Measurements from ENCODE around the gene MAP3K9.
A peak's percentile ranks its signal among the peaks of the same experiment; 100 is the strongest.
"Not testable (repeated sequence)": the region's sequence is repeated elsewhere in the genome, so short reads cannot be mapped to it uniquely, and the experiment has no call there.

MAP3K9 gene

DNA sequence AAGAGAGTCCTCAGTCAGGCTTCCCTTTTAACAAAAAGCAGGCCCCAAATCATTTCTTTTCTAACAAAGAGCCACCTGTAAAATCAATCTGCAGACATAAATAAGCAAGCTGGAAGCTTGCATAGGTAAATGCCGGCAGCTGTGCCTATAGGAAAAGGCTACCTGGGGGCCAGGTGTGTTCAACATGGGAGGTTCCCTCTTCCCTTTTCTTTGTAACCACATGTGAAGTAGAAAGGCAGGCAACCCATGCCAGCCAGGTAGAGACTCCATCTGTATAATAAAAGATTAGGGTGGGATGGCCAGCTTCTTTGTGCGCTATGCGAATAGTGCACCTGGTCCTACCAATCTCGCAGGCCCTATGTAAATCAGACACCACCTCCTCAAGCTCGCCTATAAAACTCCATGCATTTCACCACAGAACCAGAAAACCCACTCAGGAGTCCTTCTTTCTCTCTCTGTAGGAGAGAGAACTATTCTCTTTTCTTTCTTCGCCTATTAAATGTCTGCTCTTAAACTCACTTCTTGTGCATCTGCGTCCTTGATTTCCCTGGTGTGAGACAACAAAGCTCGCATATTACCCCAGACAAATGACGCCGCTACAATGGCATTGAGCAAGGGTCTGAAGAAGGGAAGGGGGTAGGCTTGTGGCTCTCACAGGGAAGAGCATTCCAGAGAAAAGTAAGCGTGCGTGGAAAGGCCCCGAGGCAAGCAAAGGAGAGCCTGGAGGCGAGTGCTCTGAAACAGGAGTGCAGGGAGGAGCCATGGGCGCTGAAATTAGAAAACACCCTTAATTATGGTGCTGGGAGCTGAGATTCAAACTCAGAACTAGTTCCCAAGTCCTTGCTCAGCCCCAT, 100.4 kb downstream of the MAP3K9 start:
- H3K4me3 ChIP-seq (ENCODE audit: low read depth, low read length) = no peak overlapping the region
- TF ChIP-seq, protein P1, sequence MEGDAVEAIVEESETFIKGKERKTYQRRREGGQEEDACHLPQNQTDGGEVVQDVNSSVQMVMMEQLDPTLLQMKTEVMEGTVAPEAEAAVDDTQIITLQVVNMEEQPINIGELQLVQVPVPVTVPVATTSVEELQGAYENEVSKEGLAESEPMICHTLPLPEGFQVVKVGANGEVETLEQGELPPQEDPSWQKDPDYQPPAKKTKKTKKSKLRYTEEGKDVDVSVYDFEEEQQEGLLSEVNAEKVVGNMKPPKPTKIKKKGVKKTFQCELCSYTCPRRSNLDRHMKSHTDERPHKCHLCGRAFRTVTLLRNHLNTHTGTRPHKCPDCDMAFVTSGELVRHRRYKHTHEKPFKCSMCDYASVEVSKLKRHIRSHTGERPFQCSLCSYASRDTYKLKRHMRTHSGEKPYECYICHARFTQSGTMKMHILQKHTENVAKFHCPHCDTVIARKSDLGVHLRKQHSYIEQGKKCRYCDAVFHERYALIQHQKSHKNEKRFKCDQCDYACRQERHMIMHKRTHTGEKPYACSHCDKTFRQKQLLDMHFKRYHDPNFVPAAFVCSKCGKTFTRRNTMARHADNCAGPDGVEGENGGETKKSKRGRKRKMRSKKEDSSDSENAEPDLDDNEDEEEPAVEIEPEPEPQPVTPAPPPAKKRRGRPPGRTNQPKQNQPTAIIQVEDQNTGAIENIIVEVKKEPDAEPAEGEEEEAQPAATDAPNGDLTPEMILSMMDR (IDR thresholded peaks at IDR 0.05; ENCODE audit: low read depth, low read length, missing control alignments) = no peak
- in situ Hi-C loops (cut with HindIII; ENCODE audit: low sequenced_read_pairs) = no loop called here
- DNase-seq (ENCODE audit: low read depth) = no peak

DNA sequence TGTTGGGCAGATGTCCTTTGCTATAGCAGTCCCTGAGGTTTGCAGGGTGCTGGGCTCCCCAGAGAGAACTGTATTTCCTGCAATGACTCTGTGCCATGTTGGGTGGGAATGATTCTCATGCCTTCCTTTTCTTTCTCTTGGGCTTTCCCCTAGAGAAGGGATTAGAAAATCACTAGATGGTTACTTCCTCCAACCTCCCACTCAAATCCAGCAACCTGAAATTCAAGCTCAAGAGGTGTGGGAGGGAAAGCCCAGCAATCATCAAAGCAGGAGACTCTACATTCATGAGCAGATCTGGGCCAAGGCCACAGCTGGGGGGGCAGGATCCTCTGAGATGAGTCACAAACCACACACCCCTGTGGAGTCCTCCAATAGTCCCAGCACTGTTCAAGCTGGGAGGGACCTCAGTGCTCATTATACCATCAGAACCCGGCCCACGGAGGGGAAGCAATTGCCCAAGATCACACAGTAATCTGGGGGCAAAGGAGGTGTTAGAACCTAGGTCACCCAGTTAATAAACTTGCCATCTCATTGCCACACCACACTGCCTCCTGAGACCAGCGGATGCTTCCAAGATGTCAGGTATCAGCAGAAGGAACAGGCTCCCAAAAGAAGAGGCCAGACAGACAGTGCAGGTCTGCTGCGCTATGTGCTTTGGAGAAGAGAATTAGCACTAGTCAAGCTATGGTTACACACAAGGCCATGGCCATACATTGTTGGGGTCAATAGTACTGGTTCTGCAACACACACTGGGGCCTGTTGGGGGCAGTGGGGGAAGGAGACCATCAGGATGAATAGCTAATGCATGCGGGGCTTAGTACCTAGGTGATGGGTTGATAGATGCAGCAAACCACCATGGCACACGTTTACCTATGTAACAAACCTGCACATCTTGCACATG, 101.9 kb downstream of the MAP3K9 start:
- DNase-seq (ENCODE audit: low read depth) = peak; percentile 85
- in situ Hi-C loops (cut with HindIII; ENCODE audit: low sequenced_read_pairs) = no loop called here
- TF ChIP-seq, protein P1 (IDR thresholded peaks at IDR 0.05; ENCODE audit: low read depth, low read length, missing control alignments) = no peak
- H3K4me3 ChIP-seq (ENCODE audit: low read depth, low read length) = no peak overlapping the region

DNA sequence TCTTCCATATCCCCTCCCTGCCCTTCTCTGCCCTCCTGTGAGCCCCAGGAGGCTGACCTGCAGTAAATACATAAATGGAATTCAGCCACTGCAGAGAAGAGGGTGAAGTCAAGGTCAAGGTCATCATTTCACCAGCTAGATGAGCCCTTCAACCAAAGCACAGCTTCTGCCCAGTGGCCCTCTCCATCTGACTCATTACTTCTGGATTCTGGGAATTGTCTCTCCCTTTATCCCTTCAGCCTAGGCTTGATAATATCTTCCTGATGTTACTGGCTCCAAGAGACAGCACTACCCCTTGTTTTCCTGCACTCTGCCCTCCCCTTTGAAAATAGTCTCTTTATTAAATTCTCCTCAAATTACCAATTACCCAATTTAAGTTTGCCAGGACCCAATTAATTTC, 103.1 kb downstream of the MAP3K9 start:
- DNase-seq (ENCODE audit: low read depth) = no peak
- in situ Hi-C loops (cut with HindIII; ENCODE audit: low sequenced_read_pairs) = no loop called here
- H3K4me3 ChIP-seq (ENCODE audit: low read depth, low read length) = no peak overlapping the region
- TF ChIP-seq, protein P1 (IDR thresholded peaks at IDR 0.05; ENCODE audit: low read depth, low read length, missing control alignments) = no peak

DNA sequence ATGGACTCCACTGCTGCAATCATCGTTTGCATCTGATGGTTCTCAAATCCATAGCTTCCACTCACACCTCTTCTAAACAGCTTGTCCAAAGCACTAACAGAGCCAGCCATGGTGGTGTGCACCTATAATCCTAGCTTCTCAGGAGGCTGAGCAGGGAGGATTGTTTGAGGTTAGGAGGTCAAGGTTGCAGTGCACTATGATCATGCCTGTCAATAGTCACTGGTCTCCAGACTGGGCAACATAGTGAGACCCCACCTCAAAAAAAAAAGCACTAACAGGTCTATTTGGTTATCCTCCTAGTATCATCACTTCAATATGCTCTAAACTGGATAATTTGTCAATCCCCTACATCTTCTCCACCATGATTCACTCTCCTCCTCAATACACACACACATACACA, 104.4 kb downstream of the MAP3K9 start:
- DNase-seq (ENCODE audit: low read depth) = no peak
- in situ Hi-C loops (cut with HindIII; ENCODE audit: low sequenced_read_pairs) = no loop called here
- no peak overlapping the region for H3K4me3 ChIP-seq (ENCODE audit: low read depth, low read length)
- TF ChIP-seq, protein P1 (IDR thresholded peaks at IDR 0.05; ENCODE audit: low read depth, low read length, missing control alignments) = no peak

DNA sequence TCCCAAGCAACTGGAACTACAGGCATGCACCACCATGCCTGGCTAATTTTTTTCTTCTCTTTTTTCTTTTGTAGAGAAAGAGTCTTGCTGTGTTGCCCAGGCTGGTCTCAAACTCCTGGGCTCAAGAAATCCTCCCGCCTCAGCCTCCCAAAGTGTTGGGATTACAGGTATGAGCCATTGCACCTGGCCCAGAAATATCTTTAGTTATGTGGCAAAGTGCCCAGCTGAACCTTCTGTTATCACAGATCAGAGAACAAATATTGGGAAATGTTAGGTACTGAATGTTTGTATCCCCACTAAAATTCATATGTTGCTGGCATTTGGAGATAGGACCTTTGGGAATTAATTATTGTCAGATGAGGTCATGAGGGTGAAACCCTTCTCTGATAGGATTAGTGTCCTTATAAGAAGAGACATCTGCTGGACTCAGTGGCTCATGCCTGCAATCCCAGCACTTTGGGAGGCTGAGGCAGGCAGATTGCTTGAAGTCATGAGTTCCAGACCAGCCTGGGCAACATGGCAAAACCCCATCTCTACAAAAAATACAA, 105.6 kb downstream of the MAP3K9 start:
- H3K4me3 ChIP-seq (ENCODE audit: low read depth, low read length); in situ Hi-C loops (cut with HindIII; ENCODE audit: low sequenced_read_pairs); DNase-seq (ENCODE audit: low read depth): not testable (repeated sequence)

DNA sequence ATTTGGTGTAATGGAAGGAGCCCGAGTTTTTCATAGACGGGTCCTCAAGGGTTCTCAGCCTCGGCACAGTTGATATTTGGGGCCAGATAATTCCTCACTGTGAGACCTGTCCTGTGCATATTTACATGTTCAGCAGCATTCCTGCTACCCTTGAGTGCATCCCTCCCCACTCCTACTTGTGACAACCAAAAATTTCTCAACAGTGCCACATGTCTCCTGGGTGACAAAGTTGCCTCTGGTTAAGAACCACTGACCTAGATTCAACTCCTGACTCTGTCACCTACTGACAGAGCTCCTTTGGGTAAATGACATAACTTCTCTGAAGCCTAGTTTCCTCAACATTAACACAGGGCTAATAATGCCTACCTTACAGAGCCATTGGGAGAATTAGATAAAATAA, 107.2 kb downstream of the MAP3K9 start:
- DNase-seq (ENCODE audit: low read depth) = no peak
- TF ChIP-seq, protein P1 (IDR thresholded peaks at IDR 0.05; ENCODE audit: low read depth, low read length, missing control alignments) = no peak
- H3K4me3 ChIP-seq (ENCODE audit: low read depth, low read length) = no peak overlapping the region
- in situ Hi-C loops (cut with HindIII; ENCODE audit: low sequenced_read_pairs) = no loop called here

Measured in astrocyte of the cerebellum (primary cell).